IPS-18a (cell line): ENCODE measurements around the gene CFAP46.

ENCODE experiments used
- H3K27ac ChIP-seq: one replicate; pipeline ENCODE4 v1.5.1; 2013; ENCODE audit warnings: low read length
- H3K27me3 ChIP-seq: one replicate; pipeline ENCODE4 v1.6.1; 2013; ENCODE audit warnings: mild to moderate bottlenecking, low read length; ENCODE audit not compliant: control insufficient read depth, insufficient read depth
- H3K36me3 ChIP-seq: one replicate; pipeline ENCODE4 v1.6.1; 2013; ENCODE audit warnings: low read depth, low read length; ENCODE audit not compliant: control insufficient read depth
- H3K4me1 ChIP-seq: one replicate; pipeline ENCODE4 v1.6.1; 2013; ENCODE audit warnings: low read depth, low read length; ENCODE audit not compliant: control insufficient read depth
- H3K4me3 ChIP-seq: one replicate; pipeline ENCODE4 v1.5.1; 2013; ENCODE audit warnings: low read length
- H3K9ac ChIP-seq: one replicate; pipeline ENCODE4 v1.6.1; 2013; ENCODE audit warnings: mild to moderate bottlenecking, low read length, moderate library complexity
- H3K9me3 ChIP-seq: one replicate; pipeline ENCODE4 v1.6.1; 2013; ENCODE audit warnings: low read depth, low read length; ENCODE audit not compliant: control insufficient read depth

Gene CFAP46

DNA sequence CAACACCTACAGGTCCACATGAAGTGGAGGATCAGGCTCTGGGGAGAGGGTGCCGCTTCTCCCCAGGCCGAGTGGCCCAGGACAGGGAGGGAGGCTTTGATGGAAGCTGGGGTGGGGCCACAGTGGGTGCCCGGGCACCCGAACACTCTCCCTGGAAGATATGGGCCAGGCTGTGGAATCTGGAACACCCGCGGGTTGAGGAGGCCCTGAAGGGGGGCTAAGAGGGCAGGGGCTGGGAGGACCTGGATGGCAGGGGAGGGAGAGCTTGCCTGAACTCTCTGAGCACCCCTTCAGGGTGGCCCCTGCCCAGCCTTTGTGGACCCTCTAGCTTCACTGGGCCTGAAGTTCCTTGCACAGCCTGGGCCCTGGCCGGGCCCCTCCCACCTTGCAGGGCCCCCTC, 151.9 kb downstream of the CFAP46 start:
- Histone ChIP-seq H3K27me3 (peaks cover 60% of the 10 kb centered on the region), H3K4me1 (no peaks in the 10 kb centered on the region), H3K27ac (no peak overlapping the region), H3K36me3 (no peaks in the 10 kb centered on the region), H3K9me3 (no peaks in the 10 kb centered on the region), H3K9ac (no peak overlapping the region), H3K4me3 (no peak overlapping the region)

- H3K4me3 ChIP-seq, result no peak overlapping the region
- H3K9me3 ChIP-seq, result no peaks in the 10 kb centered on the region
- H3K27ac ChIP-seq, result no peak overlapping the region
- H3K36me3 ChIP-seq, result no peaks in the 10 kb centered on the region
- no peaks in the 10 kb centered on the region for H3K4me1 ChIP-seq
- no peak overlapping the region for H3K9ac ChIP-seq
- peaks cover 68% of the 10 kb centered on the region for H3K27me3 ChIP-seq
Observed at GRCh38 chr10:132789659-132790148, 152.7 kb downstream of the CFAP46 start.

DNA sequence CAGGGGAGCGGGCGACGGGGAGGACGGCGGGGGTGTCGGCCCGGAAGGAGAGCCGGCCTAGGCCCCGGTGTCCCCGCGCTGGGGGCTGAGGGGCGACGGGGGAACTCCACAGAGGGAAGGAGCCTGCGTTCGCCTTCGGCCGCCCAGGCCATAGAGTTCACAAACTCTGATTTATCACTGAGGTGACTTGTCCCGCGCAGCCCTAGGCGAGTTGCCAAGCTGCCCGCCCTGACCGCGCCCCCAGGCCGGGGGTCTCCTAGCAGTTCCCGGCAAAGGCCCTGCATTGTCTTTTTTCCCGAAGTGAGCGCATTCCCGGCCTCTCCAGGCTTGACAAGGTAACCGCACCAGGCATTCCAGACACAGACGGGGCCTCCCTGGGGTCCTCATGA, 153.5 kb downstream of the CFAP46 start:
- Histone ChIP-seq H3K9ac (no peak overlapping the region), H3K4me1 (peaks cover under 1% of the 10 kb centered on the region), H3K27ac (no peak overlapping the region), H3K9me3 (no peaks in the 10 kb centered on the region), H3K27me3 (peaks cover 77% of the 10 kb centered on the region), H3K4me3 (peak overlapping the region; percentile 40), H3K36me3 (no peaks in the 10 kb centered on the region)

GRCh38 chr10:132788180-132788830, 154.1 kb downstream of the CFAP46 start:
- Histone ChIP-seq H3K36me3 (no peaks in the 10 kb centered on the region), H3K4me1 (peaks cover 6% of the 10 kb centered on the region), H3K27ac (no peak overlapping the region), H3K9me3 (no peaks in the 10 kb centered on the region), H3K27me3 (peaks cover 82% of the 10 kb centered on the region), H3K9ac (no peak overlapping the region), H3K4me3 (peak overlapping the region; percentile 40)

DNA sequence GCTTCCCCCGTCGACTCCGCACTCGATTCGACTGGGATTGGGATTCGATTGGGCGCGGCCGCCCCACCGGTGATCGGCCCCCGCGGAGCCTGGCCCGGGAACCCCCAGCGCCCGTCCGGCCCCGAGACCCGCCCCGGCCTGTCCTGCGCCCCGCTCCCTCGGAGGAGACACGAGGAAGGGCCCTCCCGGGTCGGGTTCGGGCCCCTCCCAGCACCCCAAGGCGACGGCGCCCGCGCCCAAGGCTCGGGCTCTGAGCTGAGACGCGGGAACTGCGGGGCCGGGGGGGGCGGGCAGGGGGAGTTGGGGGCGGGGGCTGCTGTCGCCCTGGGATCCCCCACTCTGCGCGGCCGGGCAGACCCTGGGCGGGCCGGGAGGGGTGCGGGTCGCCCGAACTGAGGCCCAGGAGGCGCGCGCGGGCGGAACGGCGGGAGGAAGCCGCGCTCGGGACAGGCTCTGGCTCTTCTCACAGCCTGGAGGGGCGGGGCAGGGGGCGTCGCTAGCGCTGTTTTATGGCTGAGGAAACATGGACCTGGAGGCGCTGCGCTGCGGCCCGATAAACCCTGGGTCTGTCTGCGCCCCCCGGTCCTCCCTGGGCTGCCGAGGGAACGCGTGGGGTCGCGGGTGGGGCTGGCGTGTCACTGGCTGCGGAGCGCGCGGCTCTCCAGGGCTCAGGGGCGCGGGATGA, 154.7 kb downstream of the CFAP46 start:
- peaks cover 13% of the 10 kb centered on the region for H3K4me1 ChIP-seq
- no peaks in the 10 kb centered on the region for H3K36me3 ChIP-seq
- H3K27me3 ChIP-seq, result peaks cover 89% of the 10 kb centered on the region
- H3K9me3 ChIP-seq, result no peaks in the 10 kb centered on the region
- H3K4me3 ChIP-seq, result peak overlapping the region; percentile 40
- no peak overlapping the region for H3K27ac ChIP-seq
- H3K9ac ChIP-seq, result no peak overlapping the region

DNA sequence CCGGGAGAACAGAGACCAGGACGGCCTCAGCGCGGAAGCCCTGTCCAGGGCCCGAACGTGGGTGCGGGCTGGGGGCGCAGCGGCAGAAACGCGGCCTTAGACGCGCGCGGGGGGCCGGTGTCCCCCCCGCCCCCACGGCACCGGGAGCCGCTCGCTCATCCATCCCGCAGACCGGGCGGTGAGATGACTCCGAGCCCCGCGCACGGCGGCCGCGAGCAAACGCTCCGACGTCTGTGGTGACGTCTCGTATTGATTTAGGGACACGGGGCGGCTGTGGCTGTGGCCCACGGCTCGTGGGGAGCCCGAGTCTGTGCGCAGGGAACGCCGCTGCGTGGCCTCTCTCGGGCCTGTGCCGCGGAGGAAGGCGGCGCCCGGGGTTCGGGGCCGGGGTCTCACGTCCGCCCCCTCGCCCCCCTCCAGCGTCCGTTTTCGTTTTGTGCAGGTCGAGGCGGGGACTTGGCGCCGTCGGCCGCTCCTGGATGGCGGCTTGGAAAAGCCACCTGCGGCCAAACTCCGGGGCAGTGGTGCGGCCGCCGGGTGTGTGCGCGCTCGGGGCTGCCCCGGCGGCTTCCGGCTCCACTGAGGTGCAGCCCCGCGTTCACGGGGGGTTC, 155.4 kb downstream of the CFAP46 start:
- Histone ChIP-seq H3K9ac (no peak overlapping the region), H3K27me3 (peaks cover 95% of the 10 kb centered on the region), H3K27ac (no peak overlapping the region), H3K9me3 (no peaks in the 10 kb centered on the region), H3K36me3 (no peaks in the 10 kb centered on the region), H3K4me3 (no peak overlapping the region), H3K4me1 (peaks cover 13% of the 10 kb centered on the region)

- Histone ChIP-seq H3K4me3 (no peak overlapping the region), H3K27ac (no peak overlapping the region), H3K9ac (no peak overlapping the region), H3K9me3 (no peaks in the 10 kb centered on the region), H3K36me3 (no peaks in the 10 kb centered on the region), H3K4me1 (peaks cover 13% of the 10 kb centered on the region), H3K27me3 (peaks cover 97% of the 10 kb centered on the region)
Observed at GRCh38 chr10:132786476-132786883, 155.9 kb downstream of the CFAP46 start.

- peaks cover 96% of the 10 kb centered on the region for H3K27me3 ChIP-seq
- H3K9ac ChIP-seq, result no peak within 1 kb of the TSS
- H3K27ac ChIP-seq, result no peak within 1 kb of the TSS
- no peak within 1 kb of the TSS for H3K4me3 ChIP-seq
- no peaks in the 10 kb centered on the region for H3K9me3 ChIP-seq
- H3K4me1 ChIP-seq, result peaks cover 13% of the 10 kb centered on the region
- H3K36me3 ChIP-seq, result no peaks in the 10 kb centered on the region
Observed at GRCh38 chr10:132785723-132786475, 156.5 kb downstream of the CFAP46 start, which contains the start of gene NKX6-2. NKX6-2 (minus strand) TSS chr10:132786147; CDS start chr10:132785948, 199 bp downstream.

- no peaks in the 10 kb centered on the region for H3K9me3 ChIP-seq
- H3K36me3 ChIP-seq, result no peaks in the 10 kb centered on the region
- peaks cover 13% of the 10 kb centered on the region for H3K4me1 ChIP-seq
- H3K27ac ChIP-seq, result no peak overlapping the region
- no peak overlapping the region for H3K4me3 ChIP-seq
- peaks cover 88% of the 10 kb centered on the region for H3K27me3 ChIP-seq
- no peak overlapping the region for H3K9ac ChIP-seq
Observed at GRCh38 chr10:132784866-132785722, 157.3 kb downstream of the CFAP46 start.

DNA sequence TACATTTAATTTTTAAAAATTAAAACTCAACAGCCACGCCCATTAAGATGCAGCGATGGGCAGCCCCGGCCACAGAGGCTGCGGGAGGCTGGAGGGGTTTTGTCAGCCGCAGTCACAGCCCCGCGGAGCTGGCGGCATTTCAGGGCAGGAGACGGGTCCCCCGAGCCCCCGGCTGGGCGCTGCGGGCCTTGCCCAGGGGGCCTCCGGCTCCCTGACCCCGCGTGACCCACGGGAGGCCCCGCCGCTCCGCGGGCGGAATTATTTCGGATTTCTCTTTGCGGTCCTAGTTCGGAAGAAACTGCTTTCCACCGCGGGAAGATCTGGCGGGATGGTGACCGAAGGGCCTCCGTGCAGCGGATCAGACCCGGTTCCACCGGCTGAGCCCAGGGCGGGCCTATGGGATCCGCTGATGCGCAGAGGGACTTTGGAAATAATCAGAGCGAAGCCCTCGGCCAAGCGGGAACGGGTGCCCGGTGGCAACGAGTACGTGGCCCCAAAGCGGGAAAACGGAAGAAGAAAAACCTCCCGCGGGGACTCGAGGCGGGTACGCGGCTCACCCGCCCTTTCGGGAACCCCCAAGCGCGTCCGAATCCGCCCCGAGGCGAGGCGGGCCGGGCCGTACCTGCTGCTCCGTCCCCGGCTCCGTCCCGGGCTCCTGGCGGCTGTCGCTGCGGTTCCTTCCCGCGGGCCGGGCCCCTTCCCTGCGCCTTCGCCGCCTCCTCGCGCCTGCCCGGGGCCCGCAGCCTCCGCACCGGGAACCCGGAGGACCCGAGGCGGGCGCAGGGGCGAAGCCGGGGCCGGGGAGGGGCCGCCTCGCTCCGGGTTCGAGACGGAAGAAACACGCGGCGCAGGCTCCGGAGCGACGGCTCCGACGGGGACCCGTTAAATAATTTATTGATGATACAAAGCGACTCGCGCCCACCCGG, 158.2 kb downstream of the CFAP46 start:
- H3K36me3 ChIP-seq, result no peaks in the 10 kb centered on the region
- peaks cover 79% of the 10 kb centered on the region for H3K27me3 ChIP-seq
- peak overlapping the region; percentile 27 for H3K4me3 ChIP-seq

More for the DNA sequence above, 158.2 kb downstream of the CFAP46 start:
- H3K4me1 ChIP-seq, result peaks cover 13% of the 10 kb centered on the region
- no peaks in the 10 kb centered on the region for H3K9me3 ChIP-seq
- H3K27ac ChIP-seq, result no peak overlapping the region
- H3K9ac ChIP-seq, result no peak overlapping the region
